Measurements from ENCODE around the gene C1QTNF3.

The C1QTNF3 gene

DNA sequence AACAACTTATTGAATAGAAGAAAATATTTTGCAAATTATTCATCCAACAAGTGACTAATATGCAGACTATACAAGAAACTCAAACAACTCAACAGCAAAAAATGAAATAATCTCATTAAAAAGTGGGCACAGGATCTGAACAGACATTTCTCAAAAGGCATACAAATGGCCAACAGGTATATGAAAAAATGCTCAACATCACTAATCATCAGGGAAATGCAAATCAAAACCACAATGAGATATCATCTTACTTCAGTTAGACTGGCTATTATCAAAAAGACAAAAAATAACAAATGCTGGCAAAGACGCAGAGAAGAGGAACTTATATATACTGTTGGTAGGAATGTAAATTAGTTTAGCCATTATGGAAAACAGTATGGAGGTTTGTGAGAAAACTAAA is 33.4 kb downstream of the C1QTNF3 start:
- Histone ChIP-seq H3K79me2 (no peaks in the 10 kb centered on the region), H3K9me3 (ENCODE audit: control insufficient read depth, low read length) (no peaks in the 10 kb centered on the region), H3K4me2 (ENCODE audit: low read length) (no peak overlapping the region), H3K27ac (no peak overlapping the region), H3K9ac (no peak overlapping the region), H3K4me1 (peaks cover 5% of the 10 kb centered on the region), H2AFZ (no peak overlapping the region), H3K36me3 (ENCODE audit: control insufficient read depth, insufficient read depth, low read length) (no peaks in the 10 kb centered on the region), H3K27me3 (ENCODE audit: control insufficient read depth, insufficient read depth, low read length) (no peaks in the 10 kb centered on the region), H3K4me3 (ENCODE audit: low read depth, low read length) (no peak overlapping the region)
- TF ChIP-seq, protein P1, sequence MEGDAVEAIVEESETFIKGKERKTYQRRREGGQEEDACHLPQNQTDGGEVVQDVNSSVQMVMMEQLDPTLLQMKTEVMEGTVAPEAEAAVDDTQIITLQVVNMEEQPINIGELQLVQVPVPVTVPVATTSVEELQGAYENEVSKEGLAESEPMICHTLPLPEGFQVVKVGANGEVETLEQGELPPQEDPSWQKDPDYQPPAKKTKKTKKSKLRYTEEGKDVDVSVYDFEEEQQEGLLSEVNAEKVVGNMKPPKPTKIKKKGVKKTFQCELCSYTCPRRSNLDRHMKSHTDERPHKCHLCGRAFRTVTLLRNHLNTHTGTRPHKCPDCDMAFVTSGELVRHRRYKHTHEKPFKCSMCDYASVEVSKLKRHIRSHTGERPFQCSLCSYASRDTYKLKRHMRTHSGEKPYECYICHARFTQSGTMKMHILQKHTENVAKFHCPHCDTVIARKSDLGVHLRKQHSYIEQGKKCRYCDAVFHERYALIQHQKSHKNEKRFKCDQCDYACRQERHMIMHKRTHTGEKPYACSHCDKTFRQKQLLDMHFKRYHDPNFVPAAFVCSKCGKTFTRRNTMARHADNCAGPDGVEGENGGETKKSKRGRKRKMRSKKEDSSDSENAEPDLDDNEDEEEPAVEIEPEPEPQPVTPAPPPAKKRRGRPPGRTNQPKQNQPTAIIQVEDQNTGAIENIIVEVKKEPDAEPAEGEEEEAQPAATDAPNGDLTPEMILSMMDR (IDR thresholded peaks at IDR 0.05) = no peak

DNA sequence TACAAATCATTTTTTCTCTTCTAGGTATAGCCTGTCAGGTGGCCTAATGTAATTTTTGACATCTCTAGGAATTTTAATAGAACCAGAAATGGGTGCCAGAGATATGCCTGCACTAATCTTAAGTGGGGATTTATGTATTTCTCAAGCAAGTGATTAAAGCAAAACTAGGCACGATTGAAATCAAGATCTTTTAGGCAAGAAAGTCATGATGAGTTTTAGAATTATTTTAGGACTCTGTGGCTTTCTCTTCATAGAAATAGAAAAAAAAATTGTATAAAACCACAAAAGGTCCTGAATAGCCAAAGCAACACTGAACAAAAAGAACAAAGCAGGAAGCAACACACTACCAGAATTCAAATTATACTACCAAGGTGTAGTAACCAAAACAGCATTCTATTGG is 34.2 kb downstream of the C1QTNF3 start:
- Histone ChIP-seq H3K4me1 (peaks cover 5% of the 10 kb centered on the region), H3K9ac (no peak overlapping the region), H3K4me2 (ENCODE audit: low read length) (peak overlapping the region; percentile 93), H3K27me3 (ENCODE audit: control insufficient read depth, insufficient read depth, low read length) (no peaks in the 10 kb centered on the region), H3K27ac (peak overlapping the region; percentile 99), H3K36me3 (ENCODE audit: control insufficient read depth, insufficient read depth, low read length) (no peaks in the 10 kb centered on the region), H2AFZ (peak overlapping the region; percentile 97), H3K4me3 (ENCODE audit: low read depth, low read length) (peak overlapping the region; percentile 51), H3K79me2 (no peaks in the 10 kb centered on the region), H3K9me3 (ENCODE audit: control insufficient read depth, low read length) (no peaks in the 10 kb centered on the region)
- TF ChIP-seq, protein P1 (IDR thresholded peaks at IDR 0.05) = no peak

DNA sequence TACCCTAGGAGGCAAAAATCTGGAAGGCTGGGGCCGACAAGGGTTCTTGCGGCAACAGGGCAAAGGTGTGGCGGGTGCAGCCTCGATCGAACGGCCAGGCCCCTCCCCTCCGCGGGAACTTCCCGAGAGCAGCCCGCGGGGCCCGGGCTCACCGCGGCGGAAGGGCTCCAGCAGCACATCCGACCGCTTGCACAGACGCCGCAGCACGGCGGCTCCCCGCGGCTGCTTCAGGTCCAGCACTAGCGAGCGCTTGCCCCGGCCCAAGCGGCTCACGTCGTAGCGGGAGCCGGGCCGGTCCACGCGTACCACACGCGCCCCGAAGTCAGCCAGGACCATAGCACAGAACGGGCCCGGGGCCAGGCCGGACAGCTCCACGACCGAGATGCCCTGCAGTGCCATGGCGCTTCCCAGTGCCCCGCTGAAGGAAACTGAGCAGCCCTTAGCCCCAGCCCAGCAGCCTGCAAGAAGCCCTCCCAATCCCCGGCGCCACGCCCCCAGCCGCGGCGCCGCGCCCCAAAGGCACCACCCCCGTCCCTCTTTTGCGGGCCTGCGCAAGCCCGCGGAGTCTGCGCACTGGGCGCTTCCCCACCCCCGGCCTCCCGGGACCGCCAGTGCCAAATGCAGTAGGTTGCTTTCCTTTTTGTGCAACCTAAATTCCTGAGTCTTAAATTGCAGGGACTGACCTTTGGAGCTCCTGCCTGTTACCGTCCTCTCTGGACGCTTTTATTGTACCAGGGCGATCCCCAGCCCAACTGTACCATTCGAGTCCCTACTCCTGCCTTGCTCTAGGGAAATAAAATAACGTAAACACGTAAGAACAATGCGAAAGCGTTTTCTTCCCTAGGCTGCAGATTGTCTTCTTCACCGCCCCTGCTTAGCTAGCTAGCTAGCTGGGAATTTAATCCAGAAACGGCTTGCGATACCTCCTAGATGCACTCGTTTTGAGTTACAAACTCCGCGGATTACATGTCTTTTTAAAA is 35.1 kb downstream of the C1QTNF3 start, which contains the start of gene AMACR:
TSS of gene AMACR (minus strand) at position 430 of the 980 bp plus-strand sequence. CDS start at position 399, 31 bp downstream.
- TF ChIP-seq, protein P1 (IDR thresholded peaks at IDR 0.05) = no peak

DNA sequence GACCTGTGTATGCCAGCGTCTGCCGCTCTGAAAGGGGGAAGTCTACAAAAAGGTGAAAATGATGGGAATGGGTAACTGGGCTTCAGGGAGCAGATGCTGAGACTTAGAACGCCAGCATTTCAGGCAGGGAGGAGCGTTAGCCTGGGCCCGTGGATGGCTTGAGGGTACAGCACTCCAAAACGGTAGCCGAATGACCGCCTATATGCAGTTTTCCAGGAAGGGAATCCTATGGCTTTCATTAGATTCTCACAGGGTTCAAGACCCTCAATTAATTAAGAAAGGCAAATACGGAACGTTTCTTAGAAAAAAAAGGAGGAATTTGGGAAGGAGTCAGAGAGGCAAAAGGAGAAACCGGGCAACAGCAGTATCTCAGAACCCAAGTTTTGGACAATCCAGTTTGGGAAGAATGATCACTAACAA is 35.8 kb downstream of the C1QTNF3 start:
- Histone ChIP-seq H3K9me3 (ENCODE audit: control insufficient read depth, low read length) (no peaks in the 10 kb centered on the region), H3K27ac (peak overlapping the region; percentile 99), H2AFZ (peak overlapping the region; percentile 97), H3K4me1 (peaks cover 5% of the 10 kb centered on the region), H3K36me3 (ENCODE audit: control insufficient read depth, insufficient read depth, low read length) (no peaks in the 10 kb centered on the region), H3K4me3 (ENCODE audit: low read depth, low read length) (peak overlapping the region; percentile 51), H3K9ac (no peak overlapping the region), H3K4me2 (ENCODE audit: low read length) (peak overlapping the region; percentile 93), H3K27me3 (ENCODE audit: control insufficient read depth, insufficient read depth, low read length) (no peaks in the 10 kb centered on the region), H3K79me2 (no peaks in the 10 kb centered on the region)
- TF ChIP-seq, protein P1 (IDR thresholded peaks at IDR 0.05) = no peak

More for the DNA sequence above, 35.1 kb downstream of the C1QTNF3 start, which contains the start of gene AMACR:
- no peaks in the 10 kb centered on the region for H3K79me2 ChIP-seq
- peak within 1 kb of the TSS; percentile 99 for H3K27ac ChIP-seq
- no peaks in the 10 kb centered on the region for H3K36me3 ChIP-seq (ENCODE audit: control insufficient read depth, insufficient read depth, low read length)
- H3K4me3 ChIP-seq (ENCODE audit: low read depth, low read length) = peak within 1 kb of the TSS; percentile 51
- H3K9me3 ChIP-seq (ENCODE audit: control insufficient read depth, low read length) = no peaks in the 10 kb centered on the region
- peak within 1 kb of the TSS; percentile 56 for H3K9ac ChIP-seq
- H2AFZ ChIP-seq = peak within 1 kb of the TSS; percentile 97
- no peaks in the 10 kb centered on the region for H3K27me3 ChIP-seq (ENCODE audit: control insufficient read depth, insufficient read depth, low read length)
- peak within 1 kb of the TSS; percentile 93 for H3K4me2 ChIP-seq (ENCODE audit: low read length)
- peaks cover 5% of the 10 kb centered on the region for H3K4me1 ChIP-seq
